Neutrophil (primary cell): ENCODE measurements around the gene ZNF630.

Source experiments
- H3K27ac ChIP-seq: fragments of 200-600 bp; sonication (generic); 2 replicates; pipeline ENCODE4 v1.5.1; 2016; ENCODE audit warnings: mild to moderate bottlenecking, moderate library complexity
- H3K27me3 ChIP-seq: fragments of 200-600 bp; sonication (generic); 2 replicates; pipeline ENCODE4 v1.6.0; 2016; ENCODE audit warnings: mild to moderate bottlenecking
- H3K36me3 ChIP-seq: fragments of 200-600 bp; sonication (generic); 2 replicates; pipeline ENCODE4 v1.5.1; 2017
- H3K4me1 ChIP-seq, 2 experiments: fragments of 200-600 bp in 1 of 2; sonication (generic) in 1 of 2; 1 replicate in 1 of 2; 2 replicates in 1 of 2; pipeline versions ENCODE4 v1.5.1 to v1.6.1; 2013 to 2016; ENCODE audit warnings: low read depth in 1 of 2, low read length in 1 of 2, mild to moderate bottlenecking in 1 of 2, moderate library complexity in 1 of 2; ENCODE audit not compliant: control insufficient read depth in 1 of 2, insufficient read depth in 1 of 2
- H3K4me3 ChIP-seq, 2 experiments: fragments of 200-600 bp in 1 of 2; sonication (generic) in 1 of 2; 1 replicate in 1 of 2; 2 replicates in 1 of 2; pipeline ENCODE4 v1.5.1; 2013 to 2016; ENCODE audit warnings: low read depth in 1 of 2, low read length in 1 of 2, mild to moderate bottlenecking in 1 of 2, moderate library complexity in 1 of 2
- H3K9me3 ChIP-seq: fragments of 200-600 bp; sonication (generic); 2 replicates; pipeline ENCODE4 v1.5.1; 2016
- TF ChIP-seq, protein P1 (sequence below): fragments of 200-600 bp; sonication (generic); IDR thresholded peaks from 2 replicates; pipeline ENCODE4 v1.5.1; 2016; ENCODE audit warnings: antibody characterized with exemption

ZNF630 gene

DNA sequence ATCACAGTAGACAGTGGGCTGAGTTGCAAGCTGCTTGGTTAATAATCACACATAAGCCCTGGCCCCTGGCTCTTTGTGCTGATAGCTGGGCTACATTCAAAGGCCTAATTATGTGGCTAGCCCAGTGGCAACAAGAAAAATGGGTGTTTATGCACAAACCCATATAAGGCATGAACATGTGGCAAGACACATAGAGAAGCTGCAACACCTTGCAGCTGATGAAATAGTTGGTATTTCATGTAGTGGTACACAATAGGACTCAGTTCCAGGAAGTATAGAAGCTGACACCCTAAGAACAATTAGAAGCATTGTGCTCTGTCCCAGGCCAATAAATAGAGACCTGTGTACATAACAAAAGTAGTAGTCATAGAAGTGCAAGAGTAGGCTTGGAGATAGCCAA is 14.6 kb upstream of the ZNF630 start:
- H3K36me3 ChIP-seq: no peaks in the 10 kb centered on the region
- H3K4me3 ChIP-seq: no peak overlapping the region
- no peaks in the 10 kb centered on the region for H3K9me3 ChIP-seq
- TF ChIP-seq, protein P1, sequence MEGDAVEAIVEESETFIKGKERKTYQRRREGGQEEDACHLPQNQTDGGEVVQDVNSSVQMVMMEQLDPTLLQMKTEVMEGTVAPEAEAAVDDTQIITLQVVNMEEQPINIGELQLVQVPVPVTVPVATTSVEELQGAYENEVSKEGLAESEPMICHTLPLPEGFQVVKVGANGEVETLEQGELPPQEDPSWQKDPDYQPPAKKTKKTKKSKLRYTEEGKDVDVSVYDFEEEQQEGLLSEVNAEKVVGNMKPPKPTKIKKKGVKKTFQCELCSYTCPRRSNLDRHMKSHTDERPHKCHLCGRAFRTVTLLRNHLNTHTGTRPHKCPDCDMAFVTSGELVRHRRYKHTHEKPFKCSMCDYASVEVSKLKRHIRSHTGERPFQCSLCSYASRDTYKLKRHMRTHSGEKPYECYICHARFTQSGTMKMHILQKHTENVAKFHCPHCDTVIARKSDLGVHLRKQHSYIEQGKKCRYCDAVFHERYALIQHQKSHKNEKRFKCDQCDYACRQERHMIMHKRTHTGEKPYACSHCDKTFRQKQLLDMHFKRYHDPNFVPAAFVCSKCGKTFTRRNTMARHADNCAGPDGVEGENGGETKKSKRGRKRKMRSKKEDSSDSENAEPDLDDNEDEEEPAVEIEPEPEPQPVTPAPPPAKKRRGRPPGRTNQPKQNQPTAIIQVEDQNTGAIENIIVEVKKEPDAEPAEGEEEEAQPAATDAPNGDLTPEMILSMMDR: no peak
- H3K27ac ChIP-seq: peak overlapping the region; percentile 80
- H3K27me3 ChIP-seq: no peaks in the 10 kb centered on the region
- peaks cover 11 to 44% of the 10 kb centered on the region in 2 experiments for H3K4me1 ChIP-seq

DNA sequence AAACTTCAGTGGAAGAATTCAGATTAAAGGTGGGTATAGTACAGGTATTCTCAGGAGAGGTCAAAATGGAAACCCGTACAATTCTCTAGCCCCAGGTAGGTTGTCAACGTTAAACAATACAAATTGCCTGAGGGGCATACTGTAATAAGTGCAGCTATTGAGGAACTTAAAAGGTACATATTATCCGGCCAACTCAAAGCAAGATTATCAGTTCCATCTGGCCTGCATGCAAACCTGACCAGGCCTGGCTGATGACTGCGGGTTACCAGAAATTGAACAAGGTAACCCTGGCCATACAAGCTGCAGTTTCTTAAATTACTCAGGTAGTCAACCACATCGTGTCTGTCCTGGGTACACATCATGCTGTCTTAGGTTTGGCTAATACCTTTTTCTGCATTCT is 12.3 kb upstream of the ZNF630 start:
- peak overlapping the region; percentile 46 for H3K27ac ChIP-seq
- no peak overlapping the region for H3K4me3 ChIP-seq
- H3K4me1 ChIP-seq: peaks cover 11 to 44% of the 10 kb centered on the region in 2 experiments
- H3K36me3 ChIP-seq: no peaks in the 10 kb centered on the region
- H3K9me3 ChIP-seq: no peaks in the 10 kb centered on the region
- TF ChIP-seq, protein P1: no peak
- H3K27me3 ChIP-seq: no peaks in the 10 kb centered on the region

- Histone ChIP-seq H3K9me3 (no peaks in the 10 kb centered on the region), H3K36me3 (no peaks in the 10 kb centered on the region), H3K27ac (peak overlapping the region; percentile 46), H3K4me3 (no peak overlapping the region), H3K4me1 (peaks cover 11 to 44% of the 10 kb centered on the region in 2 experiments), H3K27me3 (no peaks in the 10 kb centered on the region)
- TF ChIP-seq, protein P1: peak; percentile 30
Observed at GRCh38 chrX:48083212-48083611, 11.8 kb upstream of the ZNF630 start.

GRCh38 chrX:48076343-48076742 is 4.9 kb upstream of the ZNF630 start:
- Histone ChIP-seq H3K4me1 (no peaks in the 10 kb centered on the region), H3K27me3 (no peaks in the 10 kb centered on the region), H3K27ac (no peak overlapping the region), H3K4me3 (no peak overlapping the region), H3K9me3 (no peaks in the 10 kb centered on the region), H3K36me3 (no peaks in the 10 kb centered on the region)
- TF ChIP-seq, protein P1: no peak

- Histone ChIP-seq H3K36me3 (no peaks in the 10 kb centered on the region), H3K9me3 (no peaks in the 10 kb centered on the region), H3K4me1 (peaks cover 0 to 3% of the 10 kb centered on the region in 2 experiments), H3K4me3 (peak overlapping the region; percentile 66 to 74), H3K27me3 (no peaks in the 10 kb centered on the region), H3K27ac (peak overlapping the region; percentile 76)
- TF ChIP-seq, protein P1: no peak
Observed at GRCh38 chrX:48071986-48072605, 656 bp upstream of the ZNF630 start.
